Measurements from ENCODE around the gene ENTPD7.

ENTPD7 gene

GRCh38 chr10:99617696-99618095 is 41.6 kb upstream of the ENTPD7 start:
- Mint-ChIP-seq H3K27ac (no peak overlapping the region), H3K9me3 (no peaks in the 10 kb centered on the region), H3K36me3 (ENCODE audit: low read depth) (no peaks in the 10 kb centered on the region), H3K4me1 (peaks cover 33% of the 10 kb centered on the region), H3K27me3 (ENCODE audit: low read depth, poor library complexity) (no peaks in the 10 kb centered on the region), H3K4me3 (no peak overlapping the region)
- no peak for DNase-seq
- no peak for TF ChIP-seq CTCF (IDR thresholded peaks at IDR 0.05)

GRCh38 chr10:99619090-99619800 is 40.1 kb upstream of the ENTPD7 start:
- TF ChIP-seq CTCF (IDR thresholded peaks at IDR 0.05), result no peak
- Mint-ChIP-seq H3K4me1 (peaks cover 33% of the 10 kb centered on the region), H3K36me3 (ENCODE audit: low read depth) (no peaks in the 10 kb centered on the region), H3K4me3 (peak overlapping the region; percentile 78), H3K27ac (no peak overlapping the region), H3K9me3 (no peaks in the 10 kb centered on the region), H3K27me3 (ENCODE audit: low read depth, poor library complexity) (peaks cover 10% of the 10 kb centered on the region)
- DNase-seq, result no peak

- no peaks in the 10 kb centered on the region for H3K36me3 Mint-ChIP-seq (ENCODE audit: low read depth)
- DNase-seq, result peak; percentile 95
- H3K4me1 Mint-ChIP-seq, result peaks cover 33% of the 10 kb centered on the region
- no peaks in the 10 kb centered on the region for H3K9me3 Mint-ChIP-seq
- peak within 1 kb of the TSS; percentile 90 for H3K4me3 Mint-ChIP-seq
- peak within 1 kb of the TSS; percentile 98 for H3K27ac Mint-ChIP-seq
- no peak for TF ChIP-seq CTCF (IDR thresholded peaks at IDR 0.05)
- H3K27me3 Mint-ChIP-seq (ENCODE audit: low read depth, poor library complexity), result peaks cover 15% of the 10 kb centered on the region
These were observed 39.2 kb upstream of the ENTPD7 start, which contains the start of gene SLC25A28 for GRCh38 chr10:99619851-99620710. Gene SLC25A28 (minus strand): TSS chr10:99620439. CDS start chr10:99620335, 104 bp downstream.

- DNase-seq, result peak; percentile 87
- Mint-ChIP-seq H3K9me3 (no peaks in the 10 kb centered on the region), H3K4me1 (peaks cover 33% of the 10 kb centered on the region), H3K36me3 (ENCODE audit: low read depth) (no peaks in the 10 kb centered on the region), H3K4me3 (peak overlapping the region; percentile 90), H3K27me3 (ENCODE audit: low read depth, poor library complexity) (peaks cover 21% of the 10 kb centered on the region), H3K27ac (peak overlapping the region; percentile 98)
- TF ChIP-seq CTCF (IDR thresholded peaks at IDR 0.05), result no peak
These were observed 38.4 kb upstream of the ENTPD7 start for GRCh38 chr10:99620711-99621453.

- peaks cover 24% of the 10 kb centered on the region for H3K27me3 Mint-ChIP-seq (ENCODE audit: low read depth, poor library complexity)
- H3K9me3 Mint-ChIP-seq, result no peaks in the 10 kb centered on the region
- no peaks in the 10 kb centered on the region for H3K36me3 Mint-ChIP-seq (ENCODE audit: low read depth)
- H3K4me3 Mint-ChIP-seq, result peak overlapping the region; percentile 90
- no peak for TF ChIP-seq CTCF (IDR thresholded peaks at IDR 0.05)
- H3K27ac Mint-ChIP-seq, result peak overlapping the region; percentile 98
- peak; percentile 15 for DNase-seq
- H3K4me1 Mint-ChIP-seq, result peaks cover 33% of the 10 kb centered on the region
These were observed 37.7 kb upstream of the ENTPD7 start for GRCh38 chr10:99621454-99622251.
